OCI-LY7 (cell line): ENCODE measurements around the gene TFCP2L1.
"Not testable (repeated sequence)": the region's sequence is repeated elsewhere in the genome, so short reads cannot be mapped to it uniquely, and the experiment has no call there.

Source experiments
- EZH2phosphoT487 ChIP-seq: fragments of 200-600 bp; sonication (generic); IDR thresholded peaks from 2 replicates; pipeline ENCODE4 v1.6.1; 2018; ENCODE audit warnings: low read depth, borderline replicate concordance, mild to moderate bottlenecking, mixed run types, antibody characterized with exemption, low read length, moderate library complexity, mixed read lengths
- TF ChIP-seq, protein P1 (sequence below): fragments of 200-600 bp; sonication (generic); conservative IDR thresholded peaks from 2 replicates; pipeline ENCODE4 v1.5.1; 2014; ENCODE audit warnings: mild to moderate bottlenecking, antibody characterized with exemption, low read length, moderate library complexity, mixed read lengths

DNA sequence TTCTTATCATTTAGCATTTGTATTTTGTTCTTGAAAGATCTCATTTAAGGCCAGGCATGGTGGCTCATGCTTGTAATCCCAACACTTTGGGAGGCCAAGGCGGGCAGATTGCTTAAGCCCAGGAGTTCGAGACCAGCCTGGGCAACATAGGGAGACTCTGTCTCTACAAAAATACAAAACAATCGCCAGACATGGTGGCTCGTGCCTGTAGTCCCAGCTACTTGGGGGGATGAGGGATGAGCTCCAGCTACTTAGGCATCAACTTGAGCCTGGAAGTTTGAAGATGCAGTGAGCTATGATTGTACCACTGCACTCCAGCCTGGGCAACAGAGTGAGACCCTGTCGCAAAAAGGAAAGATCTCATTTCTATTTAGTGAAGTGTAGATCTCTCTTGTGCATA, 12.9 kb upstream of the TFCP2L1 start:
- TF ChIP-seq, protein P1, sequence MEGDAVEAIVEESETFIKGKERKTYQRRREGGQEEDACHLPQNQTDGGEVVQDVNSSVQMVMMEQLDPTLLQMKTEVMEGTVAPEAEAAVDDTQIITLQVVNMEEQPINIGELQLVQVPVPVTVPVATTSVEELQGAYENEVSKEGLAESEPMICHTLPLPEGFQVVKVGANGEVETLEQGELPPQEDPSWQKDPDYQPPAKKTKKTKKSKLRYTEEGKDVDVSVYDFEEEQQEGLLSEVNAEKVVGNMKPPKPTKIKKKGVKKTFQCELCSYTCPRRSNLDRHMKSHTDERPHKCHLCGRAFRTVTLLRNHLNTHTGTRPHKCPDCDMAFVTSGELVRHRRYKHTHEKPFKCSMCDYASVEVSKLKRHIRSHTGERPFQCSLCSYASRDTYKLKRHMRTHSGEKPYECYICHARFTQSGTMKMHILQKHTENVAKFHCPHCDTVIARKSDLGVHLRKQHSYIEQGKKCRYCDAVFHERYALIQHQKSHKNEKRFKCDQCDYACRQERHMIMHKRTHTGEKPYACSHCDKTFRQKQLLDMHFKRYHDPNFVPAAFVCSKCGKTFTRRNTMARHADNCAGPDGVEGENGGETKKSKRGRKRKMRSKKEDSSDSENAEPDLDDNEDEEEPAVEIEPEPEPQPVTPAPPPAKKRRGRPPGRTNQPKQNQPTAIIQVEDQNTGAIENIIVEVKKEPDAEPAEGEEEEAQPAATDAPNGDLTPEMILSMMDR, result not testable (repeated sequence)
- not testable (repeated sequence) for TF ChIP-seq EZH2phosphoT487
